Metanephros (tissue), 1 donor: Measurements from ENCODE around the gene DNAH14. TPM values are rescaled to one million over a fixed set of nuclear protein-coding genes. Genes with fewer than 3 reads are reported as not detected.

Experiments
- total RNA-seq: library from RNA; depleted of rRNA; stranded (reverse); fragments of >200 nt; gene quantifications from one replicate; pipeline ENCODE4 v1.2.3, GENCODE V29; 2014

Gene DNAH14
- 40.9 TPM for total RNA-seq

GRCh38 chr1:224929335-224930237 is at the start of gene DNAH14:
Gene DNAH14, plus strand, starts transcription at chr1:224929675. Its CDS starts 23,028 bp downstream, at chr1:224952703.

GRCh38 chr1:225427235-225428067 is 498.0 kb downstream of the DNAH14 start, which contains the start of gene LBR:
Gene LBR, minus strand, starts transcription at chr1:225428038. Its CDS starts 3,963 bp downstream, at chr1:225424075.

